Activated naive CD8-positive, alpha-beta T cell treated with anti-CD3 and anti-CD28 coated beads for 36 hours (primary cell): ENCODE results near the gene STARD8. TPM values are rescaled to one million over a fixed set of nuclear protein-coding genes. Genes with fewer than 3 reads are reported as not detected.
A peak's percentile ranks its signal among the peaks of the same experiment; 100 is the strongest.
"Not testable (repeated sequence)": the region's sequence is repeated elsewhere in the genome, so short reads cannot be mapped to it uniquely, and the experiment has no call there.

Source experiments
- DNase-seq: peaks from one replicate; pipeline ENCODE4 v3.0.0; 2021
- H3K27ac Mint-ChIP-seq: one replicate; pipeline ENCODE4 v1.8.0; 2022; ENCODE audit warnings: mild to moderate bottlenecking, moderate library complexity, mixed read lengths
- H3K27me3 Mint-ChIP-seq: one replicate; pipeline ENCODE4 v1.8.0; 2022; ENCODE audit warnings: mild to moderate bottlenecking, mixed read lengths
- H3K36me3 Mint-ChIP-seq: one replicate; pipeline ENCODE4 v1.8.0; 2021; ENCODE audit warnings: mild to moderate bottlenecking, mixed read lengths
- H3K4me1 Mint-ChIP-seq: one replicate; pipeline ENCODE4 v1.8.0; 2021; ENCODE audit warnings: mixed read lengths
- H3K4me3 Mint-ChIP-seq: one replicate; pipeline ENCODE4 v1.8.0; 2022; ENCODE audit warnings: mild to moderate bottlenecking, moderate library complexity, mixed read lengths
- H3K9me3 Mint-ChIP-seq: one replicate; pipeline ENCODE4 v1.8.0; 2022; ENCODE audit warnings: mixed read lengths
- total RNA-seq, 2 experiments: library from RNA; stranded (reverse); gene quantifications; one replicate each; pipeline ENCODE4 v1.2.3, GENCODE V29; 2021

Gene STARD8
- total RNA-seq, 2 experiments from 2014 or later, result 0.31 to 0.50 TPM

- H3K36me3 Mint-ChIP-seq, result no peaks in the 10 kb centered on the region
- H3K9me3 Mint-ChIP-seq, result no peaks in the 10 kb centered on the region
- no peak overlapping the region for H3K4me3 Mint-ChIP-seq
- no peak for DNase-seq
- H3K27me3 Mint-ChIP-seq, result no peaks in the 10 kb centered on the region
- no peaks in the 10 kb centered on the region for H3K4me1 Mint-ChIP-seq
- H3K27ac Mint-ChIP-seq, result no peak overlapping the region
Observed at GRCh38 chrX:68675571-68675970, 28.1 kb downstream of the STARD8 start.

DNA sequence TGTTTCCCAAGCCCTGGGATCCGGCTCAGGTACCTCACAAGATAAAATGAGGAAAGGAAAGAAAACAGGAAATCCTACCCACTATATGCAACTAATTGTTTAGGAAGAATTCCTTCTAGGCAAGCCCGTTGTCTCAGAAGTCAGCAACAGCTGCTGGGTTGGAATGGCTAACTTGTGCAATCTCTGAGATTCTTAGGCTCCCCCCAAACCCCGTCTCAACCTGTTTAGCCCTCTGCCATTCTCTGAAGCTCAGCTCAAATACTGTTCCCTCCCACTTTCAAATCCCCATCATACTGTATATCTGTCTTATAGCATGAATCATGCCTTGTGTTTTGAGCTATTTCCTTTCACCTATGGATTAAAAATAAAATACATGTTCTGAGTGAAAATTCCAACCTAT, 28.9 kb downstream of the STARD8 start:
- H3K36me3 Mint-ChIP-seq, result no peaks in the 10 kb centered on the region
- H3K27me3 Mint-ChIP-seq, result no peaks in the 10 kb centered on the region
- no peak overlapping the region for H3K4me3 Mint-ChIP-seq

GRCh38 chrX:68677998-68678397, 30.5 kb downstream of the STARD8 start:
- no peaks in the 10 kb centered on the region for H3K27me3 Mint-ChIP-seq
- no peak overlapping the region for H3K27ac Mint-ChIP-seq
- H3K4me3 Mint-ChIP-seq, result no peak overlapping the region
- H3K9me3 Mint-ChIP-seq, result no peaks in the 10 kb centered on the region
- H3K4me1 Mint-ChIP-seq, result no peaks in the 10 kb centered on the region
- DNase-seq, result no peak
- H3K36me3 Mint-ChIP-seq, result no peaks in the 10 kb centered on the region

More for the DNA sequence above, 28.9 kb downstream of the STARD8 start:
- Mint-ChIP-seq H3K4me1 (no peaks in the 10 kb centered on the region), H3K27ac (no peak overlapping the region), H3K9me3 (no peaks in the 10 kb centered on the region)
- DNase-seq, result no peak

DNA sequence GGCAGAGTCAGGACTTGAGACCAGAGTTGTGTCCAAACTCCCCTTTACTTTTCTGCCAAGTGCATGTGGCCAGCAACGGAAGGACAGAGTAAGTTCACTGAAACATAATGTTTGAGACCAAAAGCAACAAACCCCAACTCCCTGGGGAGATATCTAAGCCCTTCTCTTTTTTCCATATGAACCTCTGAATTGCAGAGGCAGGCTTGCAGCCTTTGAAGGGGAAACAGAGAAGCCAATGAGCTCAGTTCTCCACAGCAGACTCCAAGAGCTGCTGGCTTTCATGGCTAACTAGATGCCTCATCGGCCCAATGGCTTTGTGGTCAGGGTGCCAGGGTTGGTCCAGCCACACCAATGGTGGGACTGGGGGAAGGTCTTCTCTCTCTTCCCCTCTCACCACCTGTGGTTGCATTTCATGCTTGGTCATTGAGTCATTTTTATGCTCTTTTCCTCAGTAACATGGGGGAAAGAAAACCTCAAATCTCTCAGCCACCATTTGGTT, 34.0 kb downstream of the STARD8 start:
- no peaks in the 10 kb centered on the region for H3K36me3 Mint-ChIP-seq
- H3K4me3 Mint-ChIP-seq, result no peak overlapping the region
- no peak overlapping the region for H3K27ac Mint-ChIP-seq
- peak; percentile 4 for DNase-seq
- peaks cover 4% of the 10 kb centered on the region for H3K4me1 Mint-ChIP-seq
- peaks cover 7% of the 10 kb centered on the region for H3K27me3 Mint-ChIP-seq
- H3K9me3 Mint-ChIP-seq, result no peaks in the 10 kb centered on the region

GRCh38 chrX:68682790-68683189, 35.3 kb downstream of the STARD8 start:
- H3K9me3 Mint-ChIP-seq, result no peaks in the 10 kb centered on the region
- no peaks in the 10 kb centered on the region for H3K36me3 Mint-ChIP-seq
- peaks cover 6% of the 10 kb centered on the region for H3K4me1 Mint-ChIP-seq
- no peak overlapping the region for H3K27ac Mint-ChIP-seq
- H3K27me3 Mint-ChIP-seq, result peaks cover 18% of the 10 kb centered on the region
- no peak overlapping the region for H3K4me3 Mint-ChIP-seq
- DNase-seq, result no peak

DNA sequence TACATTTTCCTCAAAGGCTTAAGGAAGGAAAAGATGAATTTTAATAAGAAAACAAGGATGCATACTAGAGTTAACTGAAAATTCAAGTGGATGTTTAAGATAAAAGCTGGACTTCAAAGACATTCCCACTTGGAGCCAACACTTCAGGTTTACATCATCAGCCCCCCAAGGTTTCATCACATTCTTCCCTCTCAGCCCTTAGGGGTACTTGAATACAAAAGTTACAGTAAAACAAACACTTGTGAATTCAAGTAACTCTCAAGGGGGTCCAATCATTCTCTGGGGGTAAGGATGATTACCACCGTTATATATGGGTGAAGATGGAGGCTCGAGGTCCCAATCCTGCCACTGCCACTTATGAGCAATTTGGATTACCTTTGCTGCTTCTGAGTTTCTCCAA, 36.1 kb downstream of the STARD8 start:
- no peak for DNase-seq
- no peak overlapping the region for H3K27ac Mint-ChIP-seq
- no peaks in the 10 kb centered on the region for H3K36me3 Mint-ChIP-seq
- H3K27me3 Mint-ChIP-seq, result peaks cover 18% of the 10 kb centered on the region
- no peaks in the 10 kb centered on the region for H3K9me3 Mint-ChIP-seq
- peaks cover 6% of the 10 kb centered on the region for H3K4me1 Mint-ChIP-seq
- H3K4me3 Mint-ChIP-seq, result no peak overlapping the region

GRCh38 chrX:68684291-68684918, 36.9 kb downstream of the STARD8 start:
- H3K27ac Mint-ChIP-seq, result no peak overlapping the region
- no peaks in the 10 kb centered on the region for H3K36me3 Mint-ChIP-seq
- H3K27me3 Mint-ChIP-seq, result peaks cover 18% of the 10 kb centered on the region
- peaks cover 6% of the 10 kb centered on the region for H3K4me1 Mint-ChIP-seq
- H3K4me3 Mint-ChIP-seq, result no peak overlapping the region
- H3K9me3 Mint-ChIP-seq, result no peaks in the 10 kb centered on the region
- peak; percentile 26 for DNase-seq

DNA sequence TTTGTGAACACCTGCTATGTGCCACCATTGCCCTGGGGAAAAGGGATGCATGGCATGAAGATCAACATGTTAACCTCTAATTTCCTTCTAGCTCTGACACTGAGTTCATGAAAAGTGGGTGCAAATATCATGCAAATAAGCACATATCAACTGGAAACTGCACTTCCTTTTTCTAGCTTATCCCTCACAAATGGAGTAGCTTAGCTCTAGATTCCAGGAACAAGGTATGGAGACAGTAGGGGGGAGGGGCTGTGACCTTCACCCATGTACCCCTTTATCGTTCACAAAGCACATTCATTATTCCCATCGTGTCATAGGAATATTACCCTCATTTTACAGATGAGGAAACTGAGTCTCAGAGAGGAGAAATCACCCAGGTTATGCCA, 37.4 kb downstream of the STARD8 start:
- no peaks in the 10 kb centered on the region for H3K36me3 Mint-ChIP-seq
- no peaks in the 10 kb centered on the region for H3K9me3 Mint-ChIP-seq
- H3K4me1 Mint-ChIP-seq, result peaks cover 6% of the 10 kb centered on the region
- DNase-seq, result no peak
- no peak overlapping the region for H3K4me3 Mint-ChIP-seq
- H3K27me3 Mint-ChIP-seq, result peaks cover 24% of the 10 kb centered on the region
- no peak overlapping the region for H3K27ac Mint-ChIP-seq

GRCh38 chrX:68685685-68686084, 38.2 kb downstream of the STARD8 start:
- Mint-ChIP-seq H3K4me1 (peaks cover 6% of the 10 kb centered on the region), H3K9me3 (no peaks in the 10 kb centered on the region), H3K36me3 (no peaks in the 10 kb centered on the region), H3K4me3 (peak overlapping the region; percentile 50), H3K27ac (no peak overlapping the region), H3K27me3 (peaks cover 24% of the 10 kb centered on the region)
- no peak for DNase-seq

- no peak overlapping the region for H3K27ac Mint-ChIP-seq
- no peaks in the 10 kb centered on the region for H3K36me3 Mint-ChIP-seq
- H3K27me3 Mint-ChIP-seq, result peaks cover 24% of the 10 kb centered on the region
- DNase-seq, result peak; percentile 38
- H3K4me3 Mint-ChIP-seq, result peak overlapping the region; percentile 58
- H3K9me3 Mint-ChIP-seq, result no peaks in the 10 kb centered on the region
- peaks cover 6% of the 10 kb centered on the region for H3K4me1 Mint-ChIP-seq
Observed at GRCh38 chrX:68686097-68686977, 38.9 kb downstream of the STARD8 start.

GRCh38 chrX:68688931-68689330, 41.5 kb downstream of the STARD8 start:
- peaks cover 29% of the 10 kb centered on the region for H3K27me3 Mint-ChIP-seq
- not testable (repeated sequence) for H3K4me3 Mint-ChIP-seq, H3K36me3 Mint-ChIP-seq, H3K27ac Mint-ChIP-seq, DNase-seq, H3K4me1 Mint-ChIP-seq, H3K9me3 Mint-ChIP-seq

DNA sequence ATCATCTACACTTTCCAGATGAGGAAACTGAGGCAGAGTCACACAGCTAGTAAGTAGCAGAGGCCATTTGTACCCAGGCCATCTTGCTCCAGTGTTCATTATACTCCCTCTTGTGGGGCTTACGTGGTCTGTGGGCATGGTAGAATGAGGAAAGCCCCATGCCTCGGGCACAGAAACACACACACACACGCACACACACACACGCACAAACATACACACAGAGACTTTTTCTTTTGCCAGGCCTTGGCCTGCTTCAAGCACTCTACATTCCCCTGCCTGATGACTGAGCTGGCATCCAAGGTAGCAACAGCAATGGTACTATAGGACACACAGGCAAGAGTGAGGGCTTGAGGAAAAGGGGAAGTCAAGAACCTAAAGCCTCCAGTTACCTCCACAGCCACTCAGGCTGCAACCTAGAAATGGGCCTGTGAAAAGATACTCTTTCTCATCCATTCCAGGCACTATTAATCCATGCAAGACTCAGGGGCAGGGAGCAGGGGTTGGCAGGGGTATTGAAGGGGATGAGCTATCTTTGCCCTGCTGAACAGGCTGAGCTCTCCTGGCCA, 43.6 kb downstream of the STARD8 start:
- Mint-ChIP-seq H3K4me3 (no peak overlapping the region), H3K27me3 (peaks cover 38% of the 10 kb centered on the region), H3K27ac (no peak overlapping the region), H3K36me3 (no peaks in the 10 kb centered on the region), H3K9me3 (no peaks in the 10 kb centered on the region), H3K4me1 (peaks cover 7% of the 10 kb centered on the region)
- no peak for DNase-seq

DNA sequence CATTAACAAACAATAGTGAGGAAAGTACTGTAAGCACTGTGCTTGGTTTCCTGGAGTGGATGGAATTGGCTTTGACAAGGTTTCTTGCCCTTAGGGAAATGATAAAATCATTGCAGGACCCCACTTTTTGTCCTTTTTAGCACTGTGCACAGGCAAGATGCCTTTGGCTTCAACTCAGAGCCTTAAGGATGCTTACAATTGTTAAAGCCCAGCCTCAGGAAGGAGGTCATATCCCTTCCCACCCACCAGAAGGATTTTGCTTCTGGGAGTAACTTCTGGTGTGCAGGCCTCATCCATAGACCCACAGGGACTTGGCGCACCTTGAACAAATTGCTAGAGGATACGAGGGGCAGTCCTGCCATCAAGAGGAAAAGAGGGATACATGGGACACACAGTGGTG, 44.5 kb downstream of the STARD8 start:
- H3K9me3 Mint-ChIP-seq, result no peaks in the 10 kb centered on the region
- H3K27me3 Mint-ChIP-seq, result peaks cover 32% of the 10 kb centered on the region
- H3K4me3 Mint-ChIP-seq, result no peak overlapping the region
- H3K27ac Mint-ChIP-seq, result no peak overlapping the region
- peaks cover 4% of the 10 kb centered on the region for H3K4me1 Mint-ChIP-seq
- no peak for DNase-seq
- H3K36me3 Mint-ChIP-seq, result no peaks in the 10 kb centered on the region

- Mint-ChIP-seq H3K27me3 (peaks cover 25% of the 10 kb centered on the region), H3K27ac (no peak overlapping the region), H3K9me3 (no peaks in the 10 kb centered on the region), H3K4me3 (no peak overlapping the region), H3K4me1 (peaks cover 4% of the 10 kb centered on the region), H3K36me3 (no peaks in the 10 kb centered on the region)
- DNase-seq, result no peak
Observed at GRCh38 chrX:68692651-68693050, 45.2 kb downstream of the STARD8 start.
